Liver (tissue), 3 donors: ENCODE results near the gene KRTAP1-4.
"Not testable (repeated sequence)": the region's sequence is repeated elsewhere in the genome, so short reads cannot be mapped to it uniquely, and the experiment has no call there.

ENCODE experiments used
- CTCF ChIP-seq: fragments of 150-350 bp; IDR thresholded peaks from 2 replicates; pipeline ENCODE4 v1.5.1; 2017; ENCODE audit warnings: improper control_type of control experiment, low read depth, low read length; ENCODE audit not compliant: missing input control
- HNF4G ChIP-seq: IDR thresholded peaks from 2 replicates; pipeline ENCODE4 v1.6.1; 2016; ENCODE audit warnings: antibody characterized with exemption
- RAD21 ChIP-seq, 2 donors: IDR thresholded peaks; 2 replicates each; pipeline ENCODE4 v1.6.1; 2016; ENCODE audit warnings: antibody characterized with exemption in 2 of 2, mild to moderate bottlenecking in 2 of 2
- RXRA ChIP-seq, 2 donors: IDR thresholded peaks; 2 replicates each; pipeline ENCODE4 v1.6.1; 2017 to 2018; ENCODE audit warnings: antibody characterized with exemption in 2 of 2, mild to moderate bottlenecking in 1 of 2
- donor health status: healthy.
- donor health status: healthy.

GRCh38 chr17:41065016-41065689, 35.2 kb upstream of the KRTAP1-4 start:
- TF ChIP-seq RAD21 (IDR thresholded peaks at IDR 0.05); CTCF; RXRA (IDR thresholded peaks at IDR 0.05); HNF4G: not testable (repeated sequence)
